Duodenal mucosa (tissue), 2 donors: ENCODE data around the gene PALM.

Source experiments
- H3K27ac ChIP-seq: one replicate; pipeline ENCODE4 v1.7.0; 2013; ENCODE audit warnings: low read depth, low read length
- H3K27me3 ChIP-seq, 2 donors: one replicate each; pipeline ENCODE4 v1.7.0; 2013; ENCODE audit warnings: low read length in 2 of 2, control low read depth in 1 of 2; ENCODE audit not compliant: insufficient read depth in 2 of 2, control insufficient read depth in 1 of 2
- H3K36me3 ChIP-seq, 2 donors: one replicate each; pipeline ENCODE4 v1.7.0; 2013; ENCODE audit warnings: low read length in 2 of 2, control low read depth in 1 of 2; ENCODE audit not compliant: insufficient read depth in 2 of 2, control insufficient read depth in 1 of 2
- H3K4me1 ChIP-seq, 2 donors: one replicate each; pipeline ENCODE4 v1.7.0; 2013; ENCODE audit warnings: low read length in 2 of 2, control low read depth in 1 of 2; ENCODE audit not compliant: insufficient read depth in 2 of 2, control insufficient read depth in 1 of 2
- H3K4me3 ChIP-seq, 2 donors: one replicate each; pipeline ENCODE4 v1.7.0; 2013; ENCODE audit warnings: low read length in 2 of 2, low read depth in 1 of 2
- H3K9ac ChIP-seq, 2 donors: one replicate each; pipeline ENCODE4 v1.7.0; 2013; ENCODE audit warnings: low read length in 2 of 2, low read depth in 1 of 2
- H3K9me3 ChIP-seq, 2 donors: one replicate each; pipeline ENCODE4 v1.7.0; 2013; ENCODE audit warnings: low read length in 2 of 2, control low read depth in 1 of 2; ENCODE audit not compliant: control insufficient read depth in 1 of 2

Gene PALM

DNA sequence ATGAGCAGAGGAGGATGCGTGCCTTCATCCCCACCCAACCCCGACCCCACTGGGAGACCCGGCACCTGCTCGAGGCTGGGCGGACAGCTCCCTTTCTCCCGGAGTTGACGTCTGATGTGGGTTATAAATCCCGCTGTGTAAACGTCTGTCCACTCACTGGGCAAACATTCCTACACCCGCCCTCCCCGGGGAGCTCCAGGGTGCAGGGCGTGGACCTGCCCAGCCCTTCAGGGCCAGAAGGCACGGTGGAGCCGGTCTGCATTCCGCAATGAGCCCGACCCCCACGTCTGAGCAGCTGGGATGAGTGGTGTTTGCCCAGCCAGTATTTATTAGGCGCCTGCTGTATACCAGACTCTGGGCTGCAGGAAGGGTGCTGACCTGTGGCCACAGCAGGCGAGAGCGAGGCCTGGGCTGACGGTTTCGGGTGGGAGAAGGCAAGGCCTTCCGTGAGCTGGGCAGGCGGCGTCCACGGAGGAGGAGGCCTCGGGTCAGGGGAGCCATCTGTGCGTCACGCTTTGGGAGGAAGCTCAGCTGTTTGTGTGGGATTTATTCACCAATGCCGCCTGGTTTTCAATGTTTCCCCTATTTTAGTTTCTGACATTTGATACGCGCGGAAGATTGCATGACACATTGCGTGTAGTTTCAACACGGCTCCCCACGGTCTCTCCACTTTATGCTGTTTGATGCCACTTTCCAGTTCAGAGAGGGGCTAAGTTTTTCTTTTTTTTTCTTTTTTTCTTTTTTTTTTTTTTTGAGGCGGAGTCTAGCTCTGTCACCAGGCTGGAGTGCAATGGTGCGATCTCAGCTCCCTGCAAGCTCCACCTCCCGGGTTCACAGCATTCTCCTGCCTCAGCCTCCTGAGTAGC is 44.1 kb downstream of the PALM start:
- Histone ChIP-seq H3K4me3 (peak overlapping the region; percentile 71 to 85), H3K4me1 (peaks cover 0 to 32% of the 10 kb centered on the region in 2 donors), H3K9ac (peak overlapping the region; percentile 82 to 86), H3K9me3 (no peaks in the 10 kb centered on the region), H3K36me3 (peaks cover 4 to 15% of the 10 kb centered on the region in 2 donors), H3K27me3 (no peaks in the 10 kb centered on the region), H3K27ac (peak overlapping the region; percentile 96)

DNA sequence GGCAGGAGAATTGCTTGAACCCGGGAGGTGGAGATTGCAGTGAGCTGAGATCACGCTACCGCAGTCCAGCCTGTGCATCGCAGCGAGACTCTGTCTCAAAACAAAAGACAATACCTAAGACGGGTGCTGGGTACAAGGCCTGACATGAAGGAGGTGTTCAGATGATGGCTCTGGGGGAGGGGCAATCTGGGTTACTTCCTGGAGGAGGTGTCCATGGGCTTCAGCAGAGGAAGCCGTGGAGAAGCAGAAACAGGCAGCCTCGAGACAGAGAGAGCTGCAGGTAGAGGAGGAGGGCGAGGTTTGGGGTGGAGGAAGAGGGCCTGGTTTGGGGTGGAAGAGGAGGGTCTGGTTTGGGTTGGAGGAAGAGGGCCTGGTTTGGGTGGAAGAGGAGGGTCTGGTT is 45.8 kb downstream of the PALM start:
- H3K27ac ChIP-seq = peak overlapping the region; percentile 38
- peak overlapping the region; percentile 50 for H3K4me3 ChIP-seq
- no peaks in the 10 kb centered on the region for H3K27me3 ChIP-seq
- H3K9me3 ChIP-seq = no peaks in the 10 kb centered on the region
- peaks cover 0 to 32% of the 10 kb centered on the region in 2 donors for H3K4me1 ChIP-seq
- H3K9ac ChIP-seq = peak overlapping the region; percentile 48 to 51
- peaks cover 4 to 25% of the 10 kb centered on the region in 2 donors for H3K36me3 ChIP-seq

DNA sequence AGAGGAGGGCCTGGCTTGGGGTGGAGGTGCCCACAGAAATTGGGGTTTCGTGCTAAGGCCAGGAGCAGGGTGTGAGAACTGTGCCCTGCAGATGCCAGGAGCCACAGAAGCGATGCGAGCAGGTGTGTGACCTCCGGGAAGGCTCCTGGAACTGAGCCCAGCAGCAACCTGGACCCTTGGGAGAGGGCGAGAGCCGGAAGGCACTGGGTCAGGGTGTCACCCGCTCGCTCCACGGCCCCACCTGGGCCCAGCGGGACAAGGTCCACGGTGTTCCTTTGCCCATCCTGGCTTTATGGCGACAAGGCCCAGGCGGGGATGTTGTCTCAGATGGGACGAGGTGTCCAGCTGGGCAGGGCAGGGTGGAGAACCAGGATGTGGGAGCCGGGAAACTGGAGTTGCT is 46.3 kb downstream of the PALM start:
- H3K4me3 ChIP-seq = peak overlapping the region; percentile 49 to 50
- no peaks in the 10 kb centered on the region for H3K27me3 ChIP-seq
- H3K36me3 ChIP-seq = peaks cover 8 to 30% of the 10 kb centered on the region in 2 donors
- peak overlapping the region; percentile 55 for H3K27ac ChIP-seq
- H3K9me3 ChIP-seq = no peaks in the 10 kb centered on the region
- H3K9ac ChIP-seq = peak overlapping the region; percentile 48 to 51
- H3K4me1 ChIP-seq = peaks cover 0 to 32% of the 10 kb centered on the region in 2 donors

DNA sequence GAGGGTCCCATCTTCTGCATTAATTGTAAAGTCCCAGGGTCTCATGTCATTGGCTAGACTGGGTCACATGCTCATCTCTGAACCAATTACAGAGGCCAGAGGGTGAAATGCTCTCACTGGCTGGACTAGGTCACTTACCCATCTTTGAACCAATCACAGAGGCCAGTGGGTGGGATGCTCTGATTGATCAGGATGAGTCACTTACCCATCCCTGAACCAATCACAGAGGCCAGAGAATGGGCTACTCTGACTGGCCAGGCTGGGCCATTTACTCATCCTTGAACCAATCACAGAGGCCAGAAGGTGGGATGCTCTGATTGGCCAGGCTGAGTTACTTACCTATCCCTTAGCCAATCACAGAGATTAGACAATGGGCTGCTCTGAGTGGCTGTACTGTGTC is 47.5 kb downstream of the PALM start:
- Histone ChIP-seq H3K36me3 (peaks cover 12 to 36% of the 10 kb centered on the region in 2 donors), H3K27ac (no peak overlapping the region), H3K27me3 (no peaks in the 10 kb centered on the region), H3K9me3 (no peaks in the 10 kb centered on the region), H3K9ac (no peak overlapping the region), H3K4me1 (peaks cover 0 to 32% of the 10 kb centered on the region in 2 donors), H3K4me3 (no peak overlapping the region)

DNA sequence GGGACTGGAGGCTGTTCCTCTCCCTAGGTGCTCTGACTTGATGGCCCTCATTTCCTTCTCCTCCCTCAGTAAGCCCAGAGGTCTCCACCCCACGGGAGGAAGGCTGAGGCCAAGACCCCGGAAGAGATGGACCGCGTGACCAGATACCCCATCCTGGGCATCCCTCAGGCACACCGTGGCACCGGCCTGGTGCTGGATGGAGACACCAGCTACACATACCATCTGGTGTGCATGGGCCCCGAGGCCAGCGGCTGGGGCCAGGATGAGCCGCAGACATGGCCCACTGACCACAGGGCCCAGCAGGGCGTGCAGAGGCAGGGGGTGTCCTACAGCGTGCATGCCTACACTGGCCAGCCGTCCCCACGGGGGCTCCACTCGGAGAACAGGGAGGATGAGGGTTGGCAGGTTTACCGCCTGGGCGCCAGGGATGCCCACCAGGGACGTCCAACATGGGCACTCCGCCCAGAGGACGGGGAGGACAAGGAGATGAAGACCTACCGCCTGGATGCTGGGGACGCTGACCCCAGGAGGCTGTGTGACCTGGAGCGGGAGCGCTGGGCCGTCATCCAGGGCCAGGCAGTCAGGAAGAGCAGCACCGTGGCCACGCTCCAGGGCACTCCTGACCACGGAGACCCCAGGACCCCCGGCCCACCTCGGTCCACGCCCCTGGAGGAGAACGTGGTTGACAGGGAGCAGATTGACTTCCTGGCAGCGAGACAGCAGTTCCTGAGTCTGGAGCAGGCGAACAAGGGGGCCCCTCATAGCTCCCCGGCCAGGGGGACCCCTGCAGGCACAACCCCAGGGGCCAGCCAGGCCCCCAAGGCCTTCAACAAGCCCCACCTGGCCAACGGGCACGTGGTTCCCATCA is 48.3 kb downstream of the PALM start:
- Histone ChIP-seq H3K27ac (no peak overlapping the region), H3K4me1 (peaks cover 0 to 32% of the 10 kb centered on the region in 2 donors), H3K36me3 (peaks cover 17 to 42% of the 10 kb centered on the region in 2 donors), H3K4me3 (no peak overlapping the region), H3K9ac (no peak overlapping the region), H3K9me3 (no peaks in the 10 kb centered on the region), H3K27me3 (no peaks in the 10 kb centered on the region)

DNA sequence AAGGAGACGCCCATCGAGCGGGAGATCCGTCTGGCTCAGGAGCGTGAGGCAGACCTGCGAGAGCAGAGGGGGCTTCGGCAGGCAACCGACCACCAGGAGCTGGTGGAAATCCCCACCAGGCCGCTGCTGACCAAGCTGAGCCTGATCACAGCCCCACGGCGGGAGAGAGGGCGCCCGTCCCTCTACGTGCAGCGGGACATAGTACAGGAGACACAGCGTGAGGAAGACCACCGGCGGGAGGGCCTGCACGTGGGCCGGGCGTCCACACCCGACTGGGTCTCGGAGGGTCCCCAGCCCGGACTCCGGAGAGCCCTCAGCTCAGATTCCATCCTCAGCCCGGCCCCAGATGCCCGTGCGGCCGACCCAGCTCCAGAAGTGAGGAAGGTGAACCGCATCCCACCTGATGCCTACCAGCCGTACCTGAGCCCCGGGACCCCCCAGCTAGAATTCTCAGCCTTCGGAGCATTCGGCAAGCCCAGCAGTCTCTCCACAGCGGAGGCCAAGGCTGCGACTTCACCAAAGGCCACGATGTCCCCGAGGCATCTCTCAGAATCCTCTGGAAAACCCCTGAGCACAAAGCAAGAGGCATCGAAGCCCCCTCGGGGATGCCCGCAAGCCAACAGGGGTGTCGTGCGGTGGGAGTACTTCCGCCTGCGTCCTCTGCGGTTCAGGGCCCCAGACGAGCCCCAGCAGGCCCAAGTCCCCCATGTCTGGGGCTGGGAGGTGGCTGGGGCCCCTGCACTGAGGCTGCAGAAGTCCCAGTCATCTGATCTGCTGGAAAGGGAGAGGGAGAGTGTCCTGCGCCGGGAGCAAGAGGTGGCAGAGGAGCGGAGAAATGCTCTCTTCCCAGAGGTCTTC is 49.3 kb downstream of the PALM start:
- Histone ChIP-seq H3K36me3 (peaks cover 20 to 46% of the 10 kb centered on the region in 2 donors), H3K9ac (no peak overlapping the region), H3K4me1 (peaks cover 0 to 28% of the 10 kb centered on the region in 2 donors), H3K27ac (no peak overlapping the region), H3K4me3 (peak overlapping the region in 1 of 2 donors; percentile 21), H3K9me3 (no peaks in the 10 kb centered on the region), H3K27me3 (no peaks in the 10 kb centered on the region)

DNA sequence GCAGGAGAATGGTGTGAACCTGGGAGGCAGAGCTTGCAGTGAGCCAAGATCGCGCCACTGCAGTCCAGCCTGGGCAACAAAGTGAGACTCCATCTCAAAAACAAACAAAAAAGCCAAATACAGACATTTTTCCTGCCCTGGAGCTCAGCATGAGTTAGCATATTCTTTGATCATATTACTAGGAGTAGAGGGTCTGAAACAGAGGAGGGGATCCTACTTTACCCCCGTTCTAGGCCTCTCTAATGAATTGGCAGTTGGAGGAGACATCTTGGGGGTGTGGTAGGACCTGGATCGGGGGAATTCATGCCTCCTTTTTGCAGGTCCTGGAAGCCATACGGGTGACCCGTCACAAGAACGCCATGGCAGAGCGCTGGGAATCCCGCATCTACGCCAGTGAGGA is 54.4 kb downstream of the PALM start:
- Histone ChIP-seq H3K9ac (no peak overlapping the region), H3K4me1 (no peaks in the 10 kb centered on the region), H3K4me3 (no peak overlapping the region), H3K27me3 (no peaks in the 10 kb centered on the region), H3K9me3 (no peaks in the 10 kb centered on the region), H3K36me3 (peaks cover 31 to 45% of the 10 kb centered on the region in 2 donors), H3K27ac (no peak overlapping the region)

DNA sequence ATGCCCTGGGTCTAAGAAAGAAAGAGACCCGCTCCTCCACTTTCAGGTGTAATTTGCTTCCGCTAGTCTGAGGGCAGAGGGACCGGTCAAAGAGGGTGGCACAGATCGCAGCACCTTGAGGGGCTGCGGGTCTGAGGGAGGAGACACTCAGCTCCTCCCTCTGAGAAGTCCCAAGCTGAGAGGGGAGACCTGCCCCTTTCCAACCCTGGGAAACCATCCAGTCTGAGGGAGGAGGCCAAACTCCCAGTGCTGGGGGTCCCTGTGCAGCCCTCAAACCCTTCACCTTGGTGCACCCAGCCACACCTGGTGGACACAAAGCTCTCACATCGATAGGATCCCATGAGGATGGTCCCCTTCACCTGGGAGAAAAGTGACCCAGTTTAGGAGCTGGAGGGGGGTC is 55.1 kb downstream of the PALM start:
- no peaks in the 10 kb centered on the region for H3K27me3 ChIP-seq
- no peak overlapping the region for H3K9ac ChIP-seq
- no peak overlapping the region for H3K4me3 ChIP-seq
- no peaks in the 10 kb centered on the region for H3K4me1 ChIP-seq
- H3K36me3 ChIP-seq = peaks cover 31 to 39% of the 10 kb centered on the region in 2 donors
- no peak overlapping the region for H3K27ac ChIP-seq
- no peaks in the 10 kb centered on the region for H3K9me3 ChIP-seq

DNA sequence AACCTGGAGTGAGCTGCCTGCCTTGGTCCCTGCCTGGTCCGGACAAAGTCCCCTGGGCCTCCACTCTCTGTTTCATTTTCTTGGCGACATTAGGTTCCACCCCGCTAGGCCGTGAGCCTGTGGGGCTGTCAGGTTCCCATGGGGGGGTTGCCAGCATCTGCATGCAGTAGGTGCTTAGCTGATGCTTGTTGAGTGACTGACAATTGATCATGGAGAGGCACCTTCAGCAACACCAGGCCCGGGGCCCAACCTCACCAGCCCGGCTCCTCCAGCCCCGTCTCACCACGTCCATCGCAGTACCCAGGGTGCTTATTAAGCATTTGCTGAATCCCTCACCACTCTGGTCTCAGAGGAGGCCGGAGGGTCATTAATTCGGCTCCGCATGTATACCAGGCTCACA is 55.6 kb downstream of the PALM start:
- Histone ChIP-seq H3K27ac (no peak overlapping the region), H3K36me3 (peaks cover 31 to 39% of the 10 kb centered on the region in 2 donors), H3K4me3 (no peak overlapping the region), H3K9me3 (no peaks in the 10 kb centered on the region), H3K9ac (no peak overlapping the region), H3K27me3 (no peaks in the 10 kb centered on the region), H3K4me1 (no peaks in the 10 kb centered on the region)
